ENCODE data around the gene LMBRD1.

DNA sequence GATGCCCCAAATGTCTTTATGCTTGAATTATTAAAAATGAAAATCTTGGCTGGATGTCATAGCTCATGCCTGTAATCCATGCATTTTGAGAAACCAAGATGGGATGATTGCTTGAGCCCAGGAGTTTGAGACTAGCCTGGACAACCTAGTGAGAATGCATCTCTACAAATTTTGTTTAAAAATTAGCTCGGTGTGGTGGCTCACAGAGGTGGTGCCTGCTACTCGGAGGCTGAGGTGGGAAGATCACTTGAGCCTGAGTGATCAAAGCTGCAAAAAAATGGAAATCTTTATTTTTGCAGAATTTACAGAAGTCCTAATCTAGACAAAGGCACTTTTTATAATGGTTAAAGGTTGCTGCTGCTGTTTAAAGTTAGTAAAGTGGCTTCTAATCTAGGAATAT, 49.5 kb upstream of the LMBRD1 start:
- TF ChIP-seq, protein P1, sequence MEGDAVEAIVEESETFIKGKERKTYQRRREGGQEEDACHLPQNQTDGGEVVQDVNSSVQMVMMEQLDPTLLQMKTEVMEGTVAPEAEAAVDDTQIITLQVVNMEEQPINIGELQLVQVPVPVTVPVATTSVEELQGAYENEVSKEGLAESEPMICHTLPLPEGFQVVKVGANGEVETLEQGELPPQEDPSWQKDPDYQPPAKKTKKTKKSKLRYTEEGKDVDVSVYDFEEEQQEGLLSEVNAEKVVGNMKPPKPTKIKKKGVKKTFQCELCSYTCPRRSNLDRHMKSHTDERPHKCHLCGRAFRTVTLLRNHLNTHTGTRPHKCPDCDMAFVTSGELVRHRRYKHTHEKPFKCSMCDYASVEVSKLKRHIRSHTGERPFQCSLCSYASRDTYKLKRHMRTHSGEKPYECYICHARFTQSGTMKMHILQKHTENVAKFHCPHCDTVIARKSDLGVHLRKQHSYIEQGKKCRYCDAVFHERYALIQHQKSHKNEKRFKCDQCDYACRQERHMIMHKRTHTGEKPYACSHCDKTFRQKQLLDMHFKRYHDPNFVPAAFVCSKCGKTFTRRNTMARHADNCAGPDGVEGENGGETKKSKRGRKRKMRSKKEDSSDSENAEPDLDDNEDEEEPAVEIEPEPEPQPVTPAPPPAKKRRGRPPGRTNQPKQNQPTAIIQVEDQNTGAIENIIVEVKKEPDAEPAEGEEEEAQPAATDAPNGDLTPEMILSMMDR (conservative IDR thresholded peaks at IDR 0.05; ENCODE audit: low read length) = no peak
- TF ChIP-seq EZH2phosphoT487 (IDR thresholded peaks at IDR 0.05; ENCODE audit: borderline replicate concordance) = no peak
